GM19468 (cell line): ENCODE data around the gene SH3D21.

Source experiments
- ATAC-seq: cut with Tn5 transposase; IDR thresholded peaks from one replicate; pipeline ENCODE4 v1.9.1; 2021; ENCODE audit warnings: mild to moderate bottlenecking, moderate library complexity, moderate number of reproducible peaks; ENCODE audit not compliant: unreplicated experiment; ENCODE audit errors: extremely low read depth

Gene SH3D21

DNA sequence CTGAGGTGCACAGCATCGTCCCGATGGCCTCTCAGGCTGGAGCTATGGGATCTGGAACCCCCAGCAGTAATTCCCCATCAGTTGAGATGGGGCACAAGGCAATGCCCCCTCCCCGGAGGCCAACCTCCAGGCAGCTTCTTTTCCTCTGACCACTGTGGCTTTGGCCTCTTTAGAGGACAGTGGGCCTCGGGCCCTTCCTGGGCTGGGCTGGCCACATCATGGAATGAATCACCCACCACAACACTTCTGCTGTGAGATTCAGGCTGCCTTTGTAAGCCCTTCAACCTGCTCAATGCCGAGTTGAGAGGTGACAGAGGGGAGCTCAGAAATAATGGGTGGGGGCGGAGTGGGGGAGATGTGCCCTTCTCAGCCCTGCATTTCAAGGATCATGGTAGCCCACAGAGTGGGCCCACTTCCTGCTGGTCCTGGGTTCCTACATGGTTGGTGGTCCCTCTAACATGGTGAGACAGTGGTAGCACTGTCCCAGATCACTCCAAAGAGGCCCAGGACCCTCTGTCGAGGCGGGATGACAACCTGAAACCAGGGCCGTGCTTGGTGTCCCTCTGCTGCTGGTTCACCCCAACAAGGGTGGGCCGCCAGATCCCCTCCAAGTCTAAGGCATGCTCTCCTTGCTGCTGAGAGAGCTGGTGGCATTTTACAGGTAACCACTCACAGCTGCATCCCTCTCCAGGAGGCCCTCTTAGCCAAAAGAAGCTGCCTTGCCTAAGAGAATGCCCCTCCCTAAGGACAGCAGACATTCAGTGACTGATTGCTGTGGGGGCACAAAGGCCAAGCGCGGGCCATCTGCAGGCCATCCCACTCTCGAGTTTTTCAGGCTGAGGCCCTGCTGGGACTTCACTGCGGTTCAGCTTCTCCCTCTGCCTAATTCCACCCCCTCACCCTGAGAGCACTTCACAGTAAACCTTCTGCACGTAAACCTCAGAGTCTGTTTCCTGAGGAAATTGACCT, 47.0 kb downstream of the SH3D21 start:
- ATAC-seq, result no peak

GRCh38 chr1:36354486-36354885, 48.3 kb downstream of the SH3D21 start:
- ATAC-seq, result no peak

DNA sequence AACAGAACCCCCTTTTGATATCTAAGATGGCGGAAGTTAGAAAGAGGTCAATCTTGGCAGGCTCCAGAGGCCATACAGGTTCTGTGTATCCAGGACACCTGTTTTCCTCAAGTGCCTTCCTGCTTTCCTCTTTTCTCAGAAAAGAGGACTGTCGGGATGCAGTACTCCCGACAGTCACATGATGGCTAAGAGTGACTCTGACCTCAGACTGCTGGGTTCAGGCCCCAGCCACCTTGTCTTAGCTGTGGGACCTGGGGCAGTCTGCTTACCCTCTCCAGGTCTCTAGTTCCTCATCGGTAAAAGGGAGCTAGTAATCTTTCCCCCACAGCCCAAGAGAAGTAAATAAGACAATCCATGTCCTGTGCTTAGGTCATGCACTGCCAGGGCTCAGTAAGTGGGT, 49.6 kb downstream of the SH3D21 start:
- ATAC-seq, result no peak

DNA sequence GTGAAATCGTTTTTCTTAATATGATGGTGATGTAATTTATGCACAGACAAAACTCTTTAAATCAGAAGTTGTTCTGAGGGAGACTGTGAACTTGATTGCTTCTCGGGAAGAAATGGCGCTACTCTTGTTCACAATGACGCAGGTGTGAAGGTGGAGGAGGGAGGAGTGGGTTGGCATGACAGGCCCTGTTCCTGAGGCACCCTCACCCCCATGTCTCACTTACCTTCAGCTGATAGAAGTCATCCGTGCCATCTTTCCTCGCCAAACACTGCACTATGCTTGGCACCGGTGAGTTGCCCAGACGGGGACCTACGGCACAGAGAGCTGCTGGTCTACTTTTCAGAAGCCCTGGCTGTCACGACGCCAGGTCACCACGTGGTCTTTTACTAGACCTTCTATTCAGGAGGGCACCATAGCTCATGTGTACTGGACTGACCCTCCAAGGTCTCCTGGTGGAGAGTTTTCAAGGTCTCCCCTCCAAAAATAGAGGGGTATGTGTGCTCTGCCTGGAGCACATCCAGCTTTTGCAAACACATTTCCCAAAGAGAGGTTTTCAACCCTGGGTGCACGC, 52.4 kb downstream of the SH3D21 start:
- no peak for ATAC-seq

- ATAC-seq, result no peak
Measured at GRCh38 chr1:36359383-36359782, 53.2 kb downstream of the SH3D21 start.

- ATAC-seq, result no peak
Measured at GRCh38 chr1:36359911-36360550, 53.9 kb downstream of the SH3D21 start.

DNA sequence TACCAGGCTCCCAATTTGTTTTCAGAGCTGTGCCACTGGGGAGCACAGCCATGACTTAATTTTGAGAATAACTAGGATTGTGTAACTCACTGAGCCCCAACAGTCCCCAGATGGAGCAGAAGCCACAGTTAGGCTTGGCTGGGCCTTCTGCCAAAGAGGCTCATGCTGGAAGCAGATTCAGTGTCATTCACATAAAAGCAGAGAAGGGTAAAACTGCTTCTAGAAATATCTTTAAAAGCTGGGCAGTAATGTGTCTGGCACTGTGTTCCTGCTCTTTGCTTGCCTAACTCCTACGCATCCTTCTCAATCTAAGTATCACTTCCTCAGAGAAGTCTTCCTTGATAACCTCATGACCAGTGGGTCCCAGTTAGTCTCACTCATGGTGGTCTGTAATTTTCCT, 59.2 kb downstream of the SH3D21 start:
- ATAC-seq, result no peak

DNA sequence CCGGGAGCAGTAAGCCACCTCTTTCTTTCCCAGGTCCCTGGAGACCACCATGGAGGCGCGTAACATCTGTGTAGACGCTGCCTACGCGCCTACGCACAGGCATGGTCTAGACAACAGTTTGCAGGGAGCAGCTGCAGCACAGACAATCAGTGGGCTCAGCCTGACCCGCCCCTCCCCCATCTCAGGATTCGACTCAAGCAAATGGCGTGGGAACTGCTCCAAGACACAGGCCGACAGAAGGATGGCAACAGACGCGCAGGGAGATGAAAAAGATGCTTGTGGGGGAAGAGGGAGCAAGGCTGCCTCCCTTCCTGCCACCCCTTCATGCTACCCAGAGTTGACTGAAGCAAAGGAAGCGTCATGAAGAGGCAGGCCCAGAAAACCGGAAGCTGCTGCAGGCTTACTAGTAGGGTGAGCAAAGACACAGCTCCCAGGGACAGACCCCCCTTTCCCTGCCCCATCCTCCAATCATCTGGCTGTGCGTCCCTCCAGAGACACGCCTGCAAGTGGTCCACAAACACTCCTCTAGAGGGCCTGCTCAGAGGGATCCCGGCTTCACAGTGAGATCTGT, 60.0 kb downstream of the SH3D21 start:
- ATAC-seq, result no peak

DNA sequence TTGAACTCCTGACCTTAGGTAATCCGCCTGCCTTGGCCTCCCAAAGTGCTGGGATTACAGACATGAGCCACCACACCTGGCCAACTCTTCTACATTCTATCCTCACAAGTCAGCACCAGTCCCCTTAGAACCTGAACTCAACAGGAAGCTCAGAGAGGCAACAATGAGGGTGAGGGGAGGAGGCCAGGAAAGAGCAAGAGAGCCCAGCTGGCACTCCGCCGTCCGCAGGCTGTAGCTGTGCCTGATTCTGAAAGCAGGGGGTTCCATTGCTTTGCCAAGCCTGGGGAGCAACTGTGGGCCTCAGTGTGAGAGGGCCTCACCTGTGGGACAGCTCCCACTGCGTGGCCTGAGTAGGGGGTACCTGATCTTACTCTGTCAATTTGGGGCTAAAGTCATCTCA, 60.9 kb downstream of the SH3D21 start:
- ATAC-seq, result no peak

DNA sequence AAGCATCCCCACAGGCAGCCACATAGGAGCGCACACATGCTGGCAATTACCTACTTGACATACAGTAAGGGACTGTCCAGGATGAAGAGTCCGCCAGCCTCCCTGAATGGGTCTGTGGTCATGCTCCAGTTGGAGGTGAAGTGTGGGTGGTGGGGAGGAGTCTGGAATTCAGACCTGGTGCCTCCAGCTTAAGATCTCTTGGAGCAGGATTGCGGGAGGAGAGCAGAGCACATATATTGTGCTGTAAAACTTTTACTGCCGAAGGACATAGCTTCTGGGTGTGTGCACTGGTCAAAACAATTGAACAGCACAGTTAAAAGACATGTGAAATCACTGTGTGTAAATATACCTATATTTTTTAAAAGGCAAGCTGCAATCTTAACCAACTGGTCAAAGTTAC, 61.6 kb downstream of the SH3D21 start:
- no peak for ATAC-seq

- no peak for ATAC-seq
Measured at GRCh38 chr1:36369061-36369861, 63.1 kb downstream of the SH3D21 start.
